Thoracic aorta (tissue), 2 donors: ENCODE results near the gene PNLIP. TPM values are rescaled to one million over a fixed set of nuclear protein-coding genes. Genes with fewer than 3 reads are reported as not detected.

Experiments used
- ATAC-seq: fragments of 150-250 bp; one replicate; pipeline ENCODE4 v1.8.0; 2017; ENCODE audit warnings: low read depth; ENCODE audit not compliant: insufficient number of reproducible peaks, low FRiP score
- DNase-seq: peaks from one replicate; pipeline ENCODE4 v3.0.0-alpha.2; 2020; ENCODE audit warnings: low spot score
- H3K27ac ChIP-seq, 2 donors: fragments of 200-600 bp; sonication (generic); 1 replicate in 1 of 2; 2 replicates in 1 of 2; pipeline ENCODE4 v1.5.1; 2016; ENCODE audit warnings: mild to moderate bottlenecking in 2 of 2, moderate library complexity in 2 of 2
- H3K27me3 ChIP-seq: fragments of 200-600 bp; sonication (generic); replicated peaks from 2 replicates; pipeline ENCODE4 v1.6.0; 2016; ENCODE audit warnings: mild to moderate bottlenecking; ENCODE audit not compliant: insufficient read depth
- H3K36me3 ChIP-seq: fragments of 200-600 bp; sonication (generic); one replicate; pipeline ENCODE4 v1.5.1; 2016
- H3K4me1 ChIP-seq, 2 donors: fragments of 200-600 bp; sonication (generic); 1 replicate in 1 of 2; 2 replicates in 1 of 2; pipeline versions ENCODE4 v1.5.1 to v1.6.0; 2016; ENCODE audit warnings: low read depth in 2 of 2, mild to moderate bottlenecking in 1 of 2; ENCODE audit not compliant: control insufficient read depth in 1 of 2
- H3K4me3 ChIP-seq: fragments of 200-600 bp; sonication (generic); 2 replicates; pipeline ENCODE4 v1.5.1; 2016; ENCODE audit warnings: mild to moderate bottlenecking
- H3K9me3 ChIP-seq: fragments of 200-600 bp; sonication (generic); 2 replicates; pipeline ENCODE4 v1.5.1; 2016
- CTCF ChIP-seq: fragments of 200-600 bp; sonication (generic); IDR thresholded peaks from one replicate; pipeline ENCODE4 v1.5.1; 2019; ENCODE audit warnings: antibody characterized with exemption
- total RNA-seq, 2 donors: library from RNA; depleted of rRNA; stranded (reverse); fragments of >200 nt; gene quantifications; one replicate each; pipeline versions ENCODE4 v1.1.0 to v1.2.3, GENCODE V29; 2016

The PNLIP gene
- total RNA-seq, 2 donors from 2014 or later: 1.7 TPM; not detected in 1

GRCh38 chr10:116589926-116590325 is 44.2 kb downstream of the PNLIP start:
- Histone ChIP-seq H3K9me3 (no peaks in the 10 kb centered on the region), H3K4me1 (no peaks in the 10 kb centered on the region), H3K27ac (no peak overlapping the region), H3K36me3 (no peaks in the 10 kb centered on the region), H3K27me3 (no peaks in the 10 kb centered on the region), H3K4me3 (no peak overlapping the region)
- DNase-seq (no peak), ATAC-seq (no peak)
- TF ChIP-seq CTCF: no peak

DNA sequence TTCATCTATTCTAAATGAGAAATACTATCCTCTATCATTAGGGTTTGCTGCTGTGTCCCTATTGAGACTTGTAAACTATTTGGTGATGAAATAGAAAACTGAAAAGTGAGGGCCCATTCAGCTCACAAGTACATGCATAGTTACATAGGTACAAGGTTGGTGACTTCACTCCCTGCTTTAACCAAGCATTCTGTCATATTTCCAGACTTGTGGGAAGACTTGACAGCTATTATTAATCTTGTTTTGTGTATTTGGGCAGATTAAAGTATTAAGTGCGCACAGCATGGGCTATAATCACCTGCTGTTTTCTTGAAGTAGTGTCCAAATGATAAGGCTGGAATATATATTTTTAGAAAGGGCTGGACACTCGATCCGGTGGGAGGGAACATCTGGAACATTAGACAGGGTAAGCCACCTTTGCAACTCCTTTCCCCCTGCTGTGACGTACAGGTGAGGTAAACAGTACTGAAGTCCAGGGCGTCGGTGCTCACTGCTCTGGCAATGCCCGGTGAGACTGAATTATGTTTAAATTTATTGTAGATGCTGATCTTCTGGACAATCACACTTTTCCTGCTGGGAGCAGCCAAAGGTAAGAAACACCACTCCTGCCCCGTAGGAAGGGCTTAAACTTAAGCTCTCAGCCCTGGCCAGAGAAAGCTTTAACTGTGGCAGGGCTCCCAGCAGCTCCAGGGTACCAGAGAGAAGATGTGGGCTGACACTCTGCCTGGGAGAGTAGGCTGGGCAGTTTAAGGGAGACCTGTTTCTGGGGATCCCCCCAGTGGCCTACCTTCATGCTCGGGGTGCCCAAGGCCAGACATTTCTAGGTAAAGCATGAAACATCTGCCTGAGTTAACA is 45.1 kb downstream of the PNLIP start, which contains the start of gene PNLIPRP1:
PNLIPRP1 (plus strand) TSS at position 370 of the 855 bp plus-strand sequence; CDS start at position 541, 171 bp downstream.
- H3K27ac ChIP-seq: no peak within 1 kb of the TSS
- no peak for TF ChIP-seq CTCF

GRCh38 chr10:116593139-116593740 is 47.5 kb downstream of the PNLIP start:
- no peak for ATAC-seq
- no peaks in the 10 kb centered on the region for H3K4me1 ChIP-seq
- no peak overlapping the region for H3K27ac ChIP-seq
- H3K27me3 ChIP-seq: no peaks in the 10 kb centered on the region
- no peak for TF ChIP-seq CTCF
- no peaks in the 10 kb centered on the region for H3K9me3 ChIP-seq
- DNase-seq: no peak
- no peak overlapping the region for H3K4me3 ChIP-seq
- H3K36me3 ChIP-seq: no peaks in the 10 kb centered on the region

More for the DNA sequence above, 45.1 kb downstream of the PNLIP start, which contains the start of gene PNLIPRP1:
- Histone ChIP-seq H3K27me3 (no peaks in the 10 kb centered on the region), H3K9me3 (no peaks in the 10 kb centered on the region), H3K36me3 (no peaks in the 10 kb centered on the region), H3K4me3 (no peak within 1 kb of the TSS), H3K4me1 (no peaks in the 10 kb centered on the region)
- ATAC-seq: no peak
- no peak for DNase-seq

GRCh38 chr10:116594525-116595035 is 48.8 kb downstream of the PNLIP start:
- Histone ChIP-seq H3K27me3 (no peaks in the 10 kb centered on the region), H3K9me3 (no peaks in the 10 kb centered on the region), H3K4me3 (no peak overlapping the region), H3K27ac (no peak overlapping the region), H3K36me3 (no peaks in the 10 kb centered on the region), H3K4me1 (no peaks in the 10 kb centered on the region)
- TF ChIP-seq CTCF: no peak
- DNase-seq (no peak), ATAC-seq (no peak)

DNA sequence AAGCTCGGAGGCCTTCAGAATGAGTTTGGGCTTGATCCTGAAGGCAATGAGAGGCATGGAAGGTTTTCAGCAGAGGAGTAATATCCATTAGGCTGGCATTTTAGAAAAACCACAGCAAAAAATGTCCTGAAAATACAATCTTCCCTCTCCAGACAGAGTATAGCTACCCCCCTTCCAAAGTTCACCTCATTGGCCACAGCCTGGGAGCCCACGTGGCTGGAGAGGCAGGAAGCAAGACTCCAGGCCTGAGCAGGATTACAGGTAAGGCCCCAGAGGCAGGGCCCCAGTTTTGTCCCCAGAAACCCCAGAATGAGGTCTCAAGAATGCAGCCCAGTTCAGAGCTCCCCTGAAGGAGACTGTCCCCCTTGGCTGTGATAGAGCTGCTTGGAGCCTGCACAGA is 50.3 kb downstream of the PNLIP start:
- H3K4me3 ChIP-seq: no peak overlapping the region
- no peaks in the 10 kb centered on the region for H3K9me3 ChIP-seq
- no peak for ATAC-seq
- no peaks in the 10 kb centered on the region for H3K27me3 ChIP-seq
- no peak for TF ChIP-seq CTCF
- H3K4me1 ChIP-seq: no peaks in the 10 kb centered on the region
- no peaks in the 10 kb centered on the region for H3K36me3 ChIP-seq
- no peak overlapping the region for H3K27ac ChIP-seq
- DNase-seq: no peak
